Measurements from ENCODE around the gene SMPX. TPM values are rescaled to one million over a fixed set of nuclear protein-coding genes. Genes with fewer than 3 reads are reported as not detected.

SMPX gene
- total RNA-seq, 2 experiments from 2014 or later, result not detected

DNA sequence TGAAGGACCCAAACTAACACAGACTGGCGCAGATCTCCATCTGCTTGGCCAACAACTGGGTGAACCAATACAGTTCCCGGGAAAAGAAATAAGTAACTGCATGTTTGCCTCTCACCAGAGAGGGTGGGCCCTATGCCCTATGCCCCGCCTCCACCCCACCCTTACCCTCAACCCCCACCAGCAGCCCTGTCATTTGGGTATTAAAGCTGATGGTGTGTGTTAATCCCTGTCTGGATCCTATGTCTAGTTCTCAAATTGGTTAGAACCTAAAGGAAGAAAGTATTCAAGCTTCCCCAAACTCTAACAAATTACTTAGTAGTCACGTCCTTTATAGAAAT is 19.0 kb downstream of the SMPX start:
- no peak overlapping the region for H3K27ac Mint-ChIP-seq
- POLR2A ChIA-PET, result no interaction called here
- H3K9me3 Mint-ChIP-seq, result no peaks in the 10 kb centered on the region

DNA sequence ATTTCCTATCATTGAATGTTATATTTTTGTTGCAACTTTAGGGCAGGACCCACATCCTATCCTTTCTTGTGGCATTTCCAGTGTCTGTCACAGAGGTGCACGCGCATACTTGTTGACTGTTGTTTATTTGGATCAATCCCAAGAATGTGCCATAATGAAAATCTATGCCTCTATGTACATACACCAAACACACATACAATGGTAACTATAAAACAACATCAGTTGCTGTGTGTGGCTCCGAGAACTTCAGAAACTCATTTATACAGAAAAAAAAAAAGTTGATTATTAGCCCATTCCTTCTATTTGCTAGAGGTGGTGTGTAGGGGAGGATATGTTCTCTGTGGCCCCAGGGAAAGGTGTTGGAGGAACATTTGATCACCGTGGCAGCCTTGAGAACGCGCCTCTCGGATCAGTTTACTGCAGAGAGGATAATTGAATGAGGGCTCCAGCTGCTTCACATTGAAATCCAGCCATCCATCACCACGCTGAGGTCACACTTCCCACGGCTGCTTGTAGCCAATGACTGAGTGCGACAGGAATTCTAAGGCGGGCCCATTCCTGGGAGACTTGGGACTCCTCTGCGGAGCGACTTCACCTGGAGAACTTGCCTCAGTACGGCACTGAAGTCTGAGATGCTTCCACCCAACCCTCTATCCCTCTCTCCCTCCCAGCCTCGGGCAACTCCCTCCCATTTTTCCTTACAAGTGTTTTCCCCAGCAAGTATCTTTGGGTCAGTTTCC is 19.5 kb downstream of the SMPX start:
- DNase-seq, result no peak
- ChIA-PET POLR2A (no interaction called here), CTCF (no interaction called here)
- Mint-ChIP-seq H3K27ac (no peak overlapping the region), H3K4me3 (no peak overlapping the region), H3K36me3 (ENCODE audit: low read depth) (no peaks in the 10 kb centered on the region), H3K4me1 (no peaks in the 10 kb centered on the region), H3K27me3 (peaks cover 4% of the 10 kb centered on the region), H3K9me3 (no peaks in the 10 kb centered on the region)

More for the DNA sequence above, 19.0 kb downstream of the SMPX start:
- DNase-seq, result no peak
- H3K27me3 Mint-ChIP-seq, result peaks cover 4% of the 10 kb centered on the region
- CTCF ChIA-PET, result no interaction called here
- no peaks in the 10 kb centered on the region for H3K36me3 Mint-ChIP-seq (ENCODE audit: low read depth)
- H3K4me3 Mint-ChIP-seq, result no peak overlapping the region
- no peaks in the 10 kb centered on the region for H3K4me1 Mint-ChIP-seq

DNA sequence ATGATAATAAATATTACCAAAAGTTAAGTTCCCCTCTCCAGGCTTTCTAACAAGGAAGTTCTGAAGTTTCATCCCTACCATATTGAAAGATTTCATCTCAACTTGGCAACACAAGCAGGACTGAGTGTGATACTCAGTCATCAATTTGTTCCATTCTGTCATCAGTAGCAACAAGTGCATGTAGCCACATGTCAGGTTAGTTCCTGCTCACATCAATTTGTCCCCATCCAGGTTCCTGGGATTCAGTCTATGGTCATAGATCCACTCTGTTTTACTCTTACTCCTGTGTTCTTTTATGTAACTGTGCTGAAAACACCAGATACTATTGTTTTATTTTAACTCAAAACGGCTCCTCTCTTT is 22.2 kb downstream of the SMPX start:
- Mint-ChIP-seq H3K36me3 (ENCODE audit: low read depth) (no peaks in the 10 kb centered on the region), H3K4me1 (no peaks in the 10 kb centered on the region), H3K27ac (no peak overlapping the region), H3K9me3 (no peaks in the 10 kb centered on the region), H3K4me3 (no peak overlapping the region), H3K27me3 (peaks cover 4% of the 10 kb centered on the region)
- POLR2A ChIA-PET, result no interaction called here
- CTCF ChIA-PET, result no interaction called here
- DNase-seq, result no peak

DNA sequence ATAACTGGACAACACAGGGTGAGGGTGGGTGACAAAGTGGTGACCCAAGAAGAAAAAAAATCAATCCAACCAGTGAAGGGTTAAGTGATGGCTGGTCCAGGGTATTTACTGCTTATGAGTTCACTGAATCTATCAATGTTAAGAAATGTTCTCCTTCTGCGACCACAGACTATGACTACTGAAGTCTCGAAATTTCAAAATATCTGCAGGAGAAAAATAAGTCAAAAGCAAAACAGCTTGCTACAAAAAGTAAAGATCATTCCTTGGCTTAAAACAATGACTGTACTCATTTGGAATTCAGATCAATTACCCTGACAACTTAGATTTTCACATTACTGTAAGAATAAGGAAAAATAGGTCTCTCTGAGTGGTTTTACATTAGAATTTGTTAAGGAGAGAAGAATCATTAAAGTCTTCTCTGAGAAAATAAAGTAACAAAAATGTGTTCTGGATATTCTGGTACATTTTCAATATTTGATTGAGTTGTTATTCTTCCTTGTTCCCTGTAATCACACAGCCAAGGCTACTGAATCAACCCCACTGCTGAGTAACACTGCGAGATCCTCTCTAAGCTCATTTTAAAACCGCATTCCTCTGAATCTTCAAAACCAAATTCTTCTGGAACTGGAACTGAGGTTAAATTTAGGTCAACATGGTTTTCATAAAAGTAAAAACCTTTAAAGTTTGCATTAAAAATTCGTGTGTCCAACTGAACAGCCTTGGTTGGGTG is 22.7 kb downstream of the SMPX start:
- Mint-ChIP-seq H3K27ac (no peak overlapping the region), H3K4me3 (no peak overlapping the region), H3K9me3 (no peaks in the 10 kb centered on the region), H3K36me3 (ENCODE audit: low read depth) (no peaks in the 10 kb centered on the region), H3K27me3 (peaks cover 4% of the 10 kb centered on the region), H3K4me1 (no peaks in the 10 kb centered on the region)
- ChIA-PET POLR2A (no interaction called here), CTCF (no interaction called here)
- DNase-seq, result no peak

DNA sequence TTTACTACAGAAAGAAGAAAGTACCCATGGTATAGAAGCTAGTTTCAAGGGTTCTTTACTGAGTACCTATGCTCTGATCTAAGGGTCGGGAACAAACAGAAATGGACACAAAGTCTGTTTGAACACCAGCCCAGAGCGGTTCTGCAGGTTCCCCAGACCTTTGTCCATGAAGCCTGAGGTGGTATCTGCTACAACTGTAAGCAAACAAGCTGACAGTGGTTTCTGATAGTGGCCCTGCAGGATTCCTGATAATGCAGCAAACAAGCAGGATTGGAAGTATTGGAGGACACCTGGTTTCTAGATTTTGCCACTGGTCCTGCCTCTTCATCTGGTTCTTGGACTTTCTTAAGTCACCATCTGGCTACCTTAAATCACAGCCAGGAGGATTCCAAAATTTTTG is 23.7 kb downstream of the SMPX start:
- no peaks in the 10 kb centered on the region for H3K9me3 Mint-ChIP-seq
- no peaks in the 10 kb centered on the region for H3K4me1 Mint-ChIP-seq
- no peak for DNase-seq
- no peaks in the 10 kb centered on the region for H3K36me3 Mint-ChIP-seq (ENCODE audit: low read depth)
- CTCF ChIA-PET, result no interaction called here
- H3K4me3 Mint-ChIP-seq, result no peak overlapping the region
- H3K27me3 Mint-ChIP-seq, result peaks cover 4% of the 10 kb centered on the region
- no peak overlapping the region for H3K27ac Mint-ChIP-seq
- POLR2A ChIA-PET, result no interaction called here

DNA sequence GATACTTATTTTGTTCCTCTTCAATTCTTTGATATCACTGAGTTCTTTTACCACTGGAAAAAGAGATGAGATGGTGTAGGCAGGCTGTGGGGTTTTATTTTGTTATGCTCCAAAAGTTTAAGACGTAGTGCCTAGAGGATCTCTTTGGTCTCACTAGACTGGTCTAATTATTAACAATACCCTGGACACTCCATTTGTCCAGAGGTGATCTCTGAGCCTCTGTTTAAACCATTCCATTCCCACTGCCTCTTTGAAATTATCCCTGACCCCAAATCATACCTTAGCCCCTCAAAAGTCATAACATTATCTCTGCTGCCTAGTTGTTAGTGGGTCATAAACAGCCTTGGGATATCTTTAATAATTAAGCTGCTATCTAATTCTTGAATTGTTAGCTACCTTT is 24.2 kb downstream of the SMPX start:
- CTCF ChIA-PET, result no interaction called here
- Mint-ChIP-seq H3K27ac (no peak overlapping the region), H3K36me3 (ENCODE audit: low read depth) (no peaks in the 10 kb centered on the region), H3K27me3 (peaks cover 4% of the 10 kb centered on the region), H3K4me1 (no peaks in the 10 kb centered on the region), H3K4me3 (no peak overlapping the region), H3K9me3 (no peaks in the 10 kb centered on the region)
- POLR2A ChIA-PET, result no interaction called here
- no peak for DNase-seq

DNA sequence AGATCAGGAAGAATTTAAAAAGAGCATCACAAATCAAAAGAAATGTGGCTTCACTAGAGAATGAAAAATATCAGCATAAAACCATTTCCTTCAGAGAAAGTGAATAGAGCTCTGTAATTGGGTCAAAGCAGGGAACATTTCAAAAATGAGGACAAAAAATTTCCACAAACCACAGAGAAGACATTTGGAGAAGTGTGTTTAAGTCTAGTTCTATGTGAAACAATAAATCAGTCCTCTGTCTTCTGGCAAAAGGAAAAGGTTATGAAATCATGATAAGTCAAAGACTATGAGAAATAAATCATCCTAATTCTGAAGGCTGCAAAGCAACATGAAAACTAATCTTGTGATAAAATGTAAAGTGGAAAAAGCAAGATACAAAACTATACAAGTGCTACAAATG is 27.9 kb downstream of the SMPX start:
- no peaks in the 10 kb centered on the region for H3K36me3 Mint-ChIP-seq (ENCODE audit: low read depth)
- no peaks in the 10 kb centered on the region for H3K27me3 Mint-ChIP-seq
- H3K4me3 Mint-ChIP-seq, result no peak overlapping the region
- ChIA-PET CTCF (no interaction called here), POLR2A (no interaction called here)
- H3K27ac Mint-ChIP-seq, result no peak overlapping the region
- H3K9me3 Mint-ChIP-seq, result no peaks in the 10 kb centered on the region
- no peak for DNase-seq
- H3K4me1 Mint-ChIP-seq, result no peaks in the 10 kb centered on the region

DNA sequence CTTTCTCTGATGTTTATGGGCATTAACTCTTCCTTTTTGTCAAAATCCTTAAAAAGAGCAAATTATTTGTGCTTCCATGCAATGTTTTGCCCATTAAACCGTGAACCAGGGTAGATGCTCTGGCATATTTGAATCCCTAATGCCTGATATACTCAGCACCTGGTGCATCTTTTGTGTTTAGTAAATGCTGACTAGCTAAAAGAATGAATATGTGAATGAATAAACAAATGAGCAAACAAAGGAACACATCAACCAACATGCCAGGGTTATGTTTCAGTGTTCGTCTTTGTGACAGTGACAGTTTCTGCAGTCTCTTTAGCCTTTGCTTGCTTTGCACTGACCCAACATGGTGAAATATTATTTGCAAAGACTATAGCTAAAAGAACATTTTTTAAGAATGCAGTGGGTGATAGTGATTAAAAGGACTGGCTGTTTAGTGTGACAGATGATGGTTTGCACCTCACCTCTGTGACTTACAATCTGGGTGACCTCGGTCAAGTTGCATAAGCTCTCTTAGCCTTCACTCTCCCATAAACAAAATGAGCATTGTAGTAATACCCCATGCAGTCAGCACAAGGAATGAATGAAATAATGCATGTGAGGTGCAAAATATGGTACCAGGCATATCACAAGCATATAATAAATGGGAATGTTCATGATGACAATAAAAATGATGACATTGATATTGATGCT is 29.5 kb downstream of the SMPX start:
- no peaks in the 10 kb centered on the region for H3K36me3 Mint-ChIP-seq (ENCODE audit: low read depth)
- CTCF ChIA-PET, result no interaction called here
- no peaks in the 10 kb centered on the region for H3K4me1 Mint-ChIP-seq
- DNase-seq, result no peak
- no peaks in the 10 kb centered on the region for H3K27me3 Mint-ChIP-seq
- H3K4me3 Mint-ChIP-seq, result no peak overlapping the region
- POLR2A ChIA-PET, result no interaction called here
- H3K9me3 Mint-ChIP-seq, result no peaks in the 10 kb centered on the region
- H3K27ac Mint-ChIP-seq, result no peak overlapping the region

DNA sequence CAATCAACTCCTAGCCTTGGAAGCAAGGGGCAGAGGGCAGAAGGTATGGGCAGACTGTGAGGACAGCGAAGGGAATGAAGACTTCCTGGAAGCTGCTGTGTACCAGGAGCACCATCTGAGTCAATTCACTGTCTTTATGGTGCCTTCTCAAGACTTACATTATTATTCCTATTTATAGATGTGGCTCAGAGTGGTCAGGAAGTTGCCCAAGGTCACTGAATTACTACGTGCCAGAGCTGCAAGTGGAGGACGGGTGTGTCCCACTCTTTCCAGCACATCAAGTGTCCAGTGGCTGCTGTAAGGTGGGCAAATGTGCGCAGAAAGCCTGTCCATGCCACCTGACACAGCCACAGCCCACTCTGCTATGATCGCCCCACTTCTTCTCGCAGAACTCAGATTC is 32.0 kb downstream of the SMPX start:
- CTCF ChIA-PET, result no interaction called here
- Mint-ChIP-seq H3K27me3 (no peaks in the 10 kb centered on the region), H3K4me1 (no peaks in the 10 kb centered on the region), H3K4me3 (no peak overlapping the region), H3K36me3 (ENCODE audit: low read depth) (no peaks in the 10 kb centered on the region), H3K9me3 (no peaks in the 10 kb centered on the region), H3K27ac (no peak overlapping the region)
- DNase-seq, result no peak
- POLR2A ChIA-PET, result no interaction called here

DNA sequence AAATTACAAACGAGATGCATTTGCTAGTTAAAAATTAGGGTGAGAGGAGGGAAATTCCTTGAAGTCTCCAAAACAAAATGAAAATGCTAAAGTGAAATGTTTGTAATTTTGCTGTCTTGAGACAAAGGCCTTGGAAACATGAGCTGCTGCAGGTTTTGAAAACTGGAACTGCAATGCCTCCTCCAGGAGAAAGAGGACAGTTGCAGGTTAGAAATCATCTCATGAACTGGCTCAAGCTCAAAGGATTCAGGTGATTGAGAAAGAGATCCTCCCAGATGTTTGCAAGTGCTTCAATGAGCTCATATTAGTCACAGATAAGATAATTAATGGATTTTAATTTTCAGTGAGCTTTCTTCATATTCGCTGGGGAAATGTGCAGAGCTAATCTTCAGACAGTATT is 32.4 kb downstream of the SMPX start:
- CTCF ChIA-PET, result no interaction called here
- no peaks in the 10 kb centered on the region for H3K4me1 Mint-ChIP-seq
- no peaks in the 10 kb centered on the region for H3K27me3 Mint-ChIP-seq
- H3K9me3 Mint-ChIP-seq, result no peaks in the 10 kb centered on the region
- POLR2A ChIA-PET, result no interaction called here
- no peaks in the 10 kb centered on the region for H3K36me3 Mint-ChIP-seq (ENCODE audit: low read depth)
- H3K4me3 Mint-ChIP-seq, result no peak overlapping the region
- DNase-seq, result no peak
- no peak overlapping the region for H3K27ac Mint-ChIP-seq

DNA sequence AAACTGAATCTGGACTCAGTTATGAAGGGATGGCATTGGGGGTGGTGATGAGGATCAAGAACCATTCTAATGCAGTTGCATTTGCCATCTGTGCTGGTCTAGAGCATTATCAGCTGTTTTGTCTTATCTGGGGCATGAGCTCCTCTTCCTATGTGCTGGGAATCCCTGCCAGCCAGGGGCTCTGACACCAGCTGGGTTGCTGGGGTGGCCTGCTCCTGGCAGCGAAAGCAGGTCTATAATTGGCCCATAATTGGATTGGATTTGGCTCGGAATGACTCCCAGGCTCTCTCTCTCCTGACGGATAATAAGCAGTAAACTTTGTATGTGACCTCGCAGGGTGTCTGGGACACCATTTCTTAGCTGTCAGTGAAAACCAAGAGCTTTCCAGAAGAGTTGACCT is 34.1 kb downstream of the SMPX start:
- no peak for DNase-seq
- Mint-ChIP-seq H3K4me1 (no peaks in the 10 kb centered on the region), H3K27me3 (no peaks in the 10 kb centered on the region), H3K9me3 (no peaks in the 10 kb centered on the region), H3K36me3 (ENCODE audit: low read depth) (no peaks in the 10 kb centered on the region), H3K27ac (no peak overlapping the region), H3K4me3 (no peak overlapping the region)
- CTCF ChIA-PET, result no interaction called here
- POLR2A ChIA-PET, result no interaction called here

DNA sequence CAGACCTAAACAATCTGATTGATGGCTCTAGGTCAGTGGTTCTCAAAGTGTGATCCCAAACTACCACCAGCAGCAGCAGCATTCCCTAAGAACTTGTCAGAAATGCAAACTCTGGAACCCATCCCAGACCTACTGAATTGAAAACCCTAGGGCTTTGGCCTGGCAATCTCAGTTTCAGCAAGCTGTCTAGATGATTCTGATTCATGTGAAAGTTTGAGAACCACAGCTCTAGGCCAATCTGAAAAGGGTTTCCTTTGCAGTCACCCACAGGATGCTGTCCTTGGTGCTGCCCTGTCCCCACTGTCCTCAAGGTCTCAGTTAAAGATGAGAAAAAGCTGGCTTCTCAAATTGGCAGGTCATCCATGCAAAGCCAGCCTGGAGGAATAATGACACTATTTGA is 34.8 kb downstream of the SMPX start:
- H3K27ac Mint-ChIP-seq, result no peak overlapping the region
- no peaks in the 10 kb centered on the region for H3K9me3 Mint-ChIP-seq
- no peaks in the 10 kb centered on the region for H3K4me1 Mint-ChIP-seq
- no peak for DNase-seq
- no peaks in the 10 kb centered on the region for H3K36me3 Mint-ChIP-seq (ENCODE audit: low read depth)
- no peak overlapping the region for H3K4me3 Mint-ChIP-seq
- POLR2A ChIA-PET, result no interaction called here
- CTCF ChIA-PET, result no interaction called here
- H3K27me3 Mint-ChIP-seq, result no peaks in the 10 kb centered on the region

DNA sequence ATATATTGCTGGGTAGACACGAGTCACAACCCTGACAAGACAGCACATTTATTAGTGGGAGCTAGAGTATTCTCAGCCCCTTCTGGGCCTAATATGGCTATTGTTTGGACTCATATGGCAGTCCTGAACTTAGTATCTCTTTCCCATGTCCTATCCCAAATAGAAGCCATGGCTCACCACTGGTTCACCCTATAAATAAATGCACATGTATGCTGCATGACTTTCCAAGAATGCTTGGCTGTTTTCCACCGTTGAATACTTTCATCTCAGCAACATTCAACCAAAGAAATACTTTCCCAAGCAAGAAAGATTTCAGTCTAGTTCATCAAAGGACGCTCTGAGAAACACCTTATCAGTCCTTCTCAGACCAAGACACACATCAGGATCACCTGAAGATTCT is 36.7 kb downstream of the SMPX start:
- DNase-seq, result no peak
- no peaks in the 10 kb centered on the region for H3K4me1 Mint-ChIP-seq
- H3K4me3 Mint-ChIP-seq, result no peak overlapping the region
- H3K36me3 Mint-ChIP-seq (ENCODE audit: low read depth), result no peaks in the 10 kb centered on the region
- H3K27ac Mint-ChIP-seq, result no peak overlapping the region
- no peaks in the 10 kb centered on the region for H3K9me3 Mint-ChIP-seq
- no peaks in the 10 kb centered on the region for H3K27me3 Mint-ChIP-seq
- ChIA-PET CTCF (no interaction called here), POLR2A (no interaction called here)

DNA sequence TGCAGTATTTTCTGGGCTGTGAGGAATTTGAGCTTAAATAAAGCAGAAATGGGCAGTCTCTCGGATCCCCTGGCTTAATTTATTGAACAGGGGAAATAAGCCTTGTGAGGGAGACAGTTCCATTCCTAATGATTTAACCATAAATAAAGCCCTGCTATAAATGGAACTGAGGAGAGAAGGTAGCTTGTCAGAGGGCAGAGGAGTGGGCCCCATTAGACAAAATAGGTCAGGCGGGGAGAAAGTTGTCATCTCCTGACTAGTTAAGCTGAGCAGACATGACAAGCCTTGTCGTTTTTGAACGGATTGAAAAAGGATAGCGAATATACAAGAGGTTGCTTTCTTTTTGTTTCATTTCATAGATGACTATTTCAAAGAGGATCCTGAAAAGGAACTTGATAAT is 39.3 kb downstream of the SMPX start:
- no peaks in the 10 kb centered on the region for H3K27me3 Mint-ChIP-seq
- H3K4me1 Mint-ChIP-seq, result no peaks in the 10 kb centered on the region

More for the DNA sequence above, 39.3 kb downstream of the SMPX start:
- CTCF ChIA-PET, result no interaction called here
- POLR2A ChIA-PET, result no interaction called here
- H3K27ac Mint-ChIP-seq, result no peak overlapping the region
- H3K9me3 Mint-ChIP-seq, result no peaks in the 10 kb centered on the region
- no peak for DNase-seq
- H3K36me3 Mint-ChIP-seq (ENCODE audit: low read depth), result no peaks in the 10 kb centered on the region
- H3K4me3 Mint-ChIP-seq, result no peak overlapping the region

All from activated CD4-positive, alpha-beta memory T cell treated with anti-CD3 and anti-CD28 coated beads, Interleukin-2, amount 10 ng/mL, durations not matched to agents 7 days and 5 days (primary cell).